GM18502 (cell line): ENCODE data around the gene NAT9.

Experiments
- ATAC-seq: cut with Tn5 transposase; IDR thresholded peaks from one replicate; pipeline ENCODE4 v1.9.1; 2021; ENCODE audit warnings: mild to moderate bottlenecking; ENCODE audit not compliant: unreplicated experiment, poor library complexity

NAT9 gene

GRCh38 chr17:74784125-74784810 lies 8.1 kb upstream of the NAT9 start:
- ATAC-seq: no peak

- ATAC-seq: no peak
Measured at GRCh38 chr17:74782571-74782970, 6.4 kb upstream of the NAT9 start.

- ATAC-seq: no peak
Measured at GRCh38 chr17:74780443-74781238, 4.5 kb upstream of the NAT9 start.

- peak; percentile 66 for ATAC-seq
Measured at GRCh38 chr17:74779948-74780400, 3.8 kb upstream of the NAT9 start.

GRCh38 chr17:74779501-74779900 lies 3.4 kb upstream of the NAT9 start:
- ATAC-seq: no peak

- ATAC-seq: no peak
Measured at GRCh38 chr17:74778960-74779359, 2.8 kb upstream of the NAT9 start.

GRCh38 chr17:74777901-74778515 lies 1.9 kb upstream of the NAT9 start:
- no peak for ATAC-seq

- no peak for ATAC-seq
Measured at GRCh38 chr17:74776990-74777389, 845 bp upstream of the NAT9 start.

GRCh38 chr17:74775409-74776043 lies 619 bp downstream of the NAT9 start:
- ATAC-seq: no peak

- ATAC-seq: no peak
Measured at GRCh38 chr17:74773871-74774286, 2.3 kb downstream of the NAT9 start.

- ATAC-seq: no peak
Measured at GRCh38 chr17:74773414-74773813, 2.7 kb downstream of the NAT9 start.

GRCh38 chr17:74772053-74772452 lies 4.1 kb downstream of the NAT9 start:
- ATAC-seq: no peak

GRCh38 chr17:74771319-74771914 lies 4.7 kb downstream of the NAT9 start:
- no peak for ATAC-seq

GRCh38 chr17:74770498-74771318 lies 5.4 kb downstream of the NAT9 start:
- no peak for ATAC-seq

- no peak for ATAC-seq
Measured at GRCh38 chr17:74769856-74770497, 6.2 kb downstream of the NAT9 start.

- ATAC-seq: no peak
Measured at GRCh38 chr17:74769266-74769855, 6.8 kb downstream of the NAT9 start.

- ATAC-seq: no peak
Measured at GRCh38 chr17:74768763-74769114, 7.4 kb downstream of the NAT9 start.

- ATAC-seq: no peak
Measured at GRCh38 chr17:74768069-74768762, 7.9 kb downstream of the NAT9 start.
